Measurements from ENCODE around the gene FSD1. TPM values are rescaled to one million over a fixed set of nuclear protein-coding genes. Genes with fewer than 3 reads are reported as not detected.

The FSD1 gene
- total and polyA plus RNA-seq, 8 donors = 0.55 to 1.9 (median 1.3) TPM; not detected in 1

GRCh38 chr19:4278010-4278409 lies 26.4 kb upstream of the FSD1 start:
- peaks cover 24 to 63% of the 10 kb centered on the region in 2 donors for H3K27me3 ChIP-seq
- H3K4me1 ChIP-seq = peaks cover 8 to 13% of the 10 kb centered on the region in 2 donors
- no peak overlapping the region for H3K4me3 ChIP-seq
- H3K27ac ChIP-seq = no peak overlapping the region
- TF ChIP-seq CTCF (IDR thresholded peaks at IDR 0.05) = no peak
- DNase-seq (no peak), ATAC-seq (no peak)
- intact Hi-C loops (cut with DNase I) = no loop called here
- H3K36me3 ChIP-seq = no peaks in the 10 kb centered on the region
- H3K9me3 ChIP-seq = no peaks in the 10 kb centered on the region

DNA sequence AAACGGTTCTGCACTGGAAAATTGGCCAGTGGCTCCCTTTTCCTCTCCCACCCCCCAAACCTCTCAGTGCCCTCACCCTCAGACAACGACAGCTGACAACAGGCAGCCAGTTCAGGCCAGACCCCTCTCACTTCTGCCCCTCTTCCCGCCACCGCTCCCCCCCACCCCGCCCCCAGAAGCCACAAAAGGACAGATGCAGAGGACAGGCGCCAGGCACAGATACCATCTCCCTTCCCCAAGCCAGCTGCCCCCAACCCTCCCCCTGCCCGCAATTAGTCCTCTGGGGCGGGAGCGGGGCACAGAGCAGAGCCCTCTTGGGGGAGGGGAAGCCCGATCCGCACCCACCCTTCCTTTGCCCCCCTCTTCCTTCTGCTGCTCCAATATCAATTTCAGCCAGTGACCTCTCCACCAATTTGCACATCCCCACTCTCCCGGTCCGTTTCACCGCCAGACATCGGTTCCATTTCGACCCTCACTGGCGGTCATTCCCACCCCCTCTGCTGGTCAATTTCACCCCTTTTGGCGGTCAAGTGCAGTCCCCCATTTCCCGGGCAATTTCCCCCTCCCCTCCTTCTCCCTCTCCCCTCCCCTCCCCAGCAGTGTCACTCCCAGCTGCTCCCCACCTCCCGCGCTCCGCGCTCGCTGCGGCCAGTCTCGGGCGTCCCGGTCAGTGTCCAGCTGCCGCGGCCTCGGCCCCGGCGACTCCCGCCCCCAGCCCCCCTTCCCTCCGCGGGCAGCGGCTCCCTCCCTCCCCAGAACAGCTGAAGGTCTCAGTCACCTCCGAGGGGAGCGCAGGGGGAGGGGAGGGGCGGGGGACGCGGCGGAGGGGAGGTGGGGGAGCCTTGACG lies 25.8 kb upstream of the FSD1 start, which contains the start of gene SHD:
SHD (plus strand) TSS at position 848 of the 848 bp plus-strand sequence. CDS start 798 bp downstream, outside the sequence.
- Histone ChIP-seq H3K36me3 (no peaks in the 10 kb centered on the region), H3K27ac (no peak within 1 kb of the TSS), H3K4me3 (no peak within 1 kb of the TSS), H3K9me3 (no peaks in the 10 kb centered on the region), H3K27me3 (peaks cover 28 to 67% of the 10 kb centered on the region in 2 donors), H3K4me1 (peaks cover 8 to 13% of the 10 kb centered on the region in 2 donors)
- no peak for TF ChIP-seq CTCF (IDR thresholded peaks at IDR 0.05)
- DNase-seq (peak in 1 of 4 donors; percentile 28), ATAC-seq (no peak)
- intact Hi-C loops (cut with DNase I) = no loop called here

- H3K4me1 ChIP-seq = peaks cover 8 to 13% of the 10 kb centered on the region in 2 donors
- intact Hi-C loops (cut with DNase I) = no loop called here
- no peak overlapping the region for H3K4me3 ChIP-seq
- no peaks in the 10 kb centered on the region for H3K9me3 ChIP-seq
- no peak for TF ChIP-seq CTCF (IDR thresholded peaks at IDR 0.05)
- ATAC-seq = no peak
- H3K27me3 ChIP-seq = peaks cover 28 to 67% of the 10 kb centered on the region in 2 donors
- DNase-seq = no peak
- H3K36me3 ChIP-seq = no peaks in the 10 kb centered on the region
- H3K27ac ChIP-seq = no peak overlapping the region
Observed at GRCh38 chr19:4279267-4279529, 25.2 kb upstream of the FSD1 start.

DNA sequence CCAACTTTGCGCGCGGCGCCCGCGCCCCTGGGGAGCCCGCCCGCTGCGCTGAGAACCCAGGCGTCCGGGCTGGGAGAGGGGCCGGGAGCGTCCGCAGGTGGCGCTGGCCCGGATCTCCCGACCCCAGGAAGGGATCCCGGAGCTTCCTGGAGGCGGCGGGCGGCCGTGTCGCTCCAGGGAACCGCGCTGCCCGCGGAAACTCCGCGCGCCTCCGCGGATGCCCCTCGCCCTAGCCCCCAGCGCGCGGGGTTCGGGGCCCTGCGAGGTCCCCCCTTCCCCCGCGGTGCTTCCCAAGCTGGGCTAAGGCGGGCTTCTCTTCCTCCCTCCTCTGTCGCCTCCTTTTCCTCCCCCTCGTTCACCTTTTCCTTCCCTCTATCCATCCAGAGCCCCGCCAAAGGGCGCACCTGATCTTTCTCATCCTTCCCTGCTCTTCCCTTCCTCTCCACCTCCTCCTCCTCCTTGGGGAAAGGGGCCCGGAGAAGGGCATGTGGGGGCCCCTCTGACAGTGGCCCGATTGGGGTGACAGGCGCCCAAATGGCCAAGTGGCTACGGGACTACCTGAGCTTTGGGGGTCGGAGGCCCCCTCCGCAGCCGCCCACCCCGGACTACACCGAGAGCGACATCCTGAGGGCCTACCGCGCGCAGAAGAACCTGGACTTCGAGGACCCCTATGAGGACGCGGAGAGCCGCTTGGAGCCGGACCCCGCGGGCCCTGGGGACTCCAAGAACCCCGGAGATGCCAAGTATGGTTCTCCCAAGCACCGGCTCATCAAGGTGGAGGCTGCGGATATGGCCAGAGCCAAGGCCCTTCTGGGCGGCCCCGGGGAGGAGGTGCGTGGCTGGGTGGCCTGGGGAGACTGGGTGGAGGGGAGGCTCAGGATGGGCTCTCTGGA lies 24.6 kb upstream of the FSD1 start:
- Histone ChIP-seq H3K4me3 (no peak overlapping the region), H3K36me3 (no peaks in the 10 kb centered on the region), H3K27me3 (peaks cover 28 to 72% of the 10 kb centered on the region in 2 donors), H3K4me1 (peaks cover 8 to 13% of the 10 kb centered on the region in 2 donors), H3K27ac (no peak overlapping the region), H3K9me3 (no peaks in the 10 kb centered on the region)
- no peak for DNase-seq
- TF ChIP-seq CTCF (IDR thresholded peaks at IDR 0.05) = no peak
- intact Hi-C loops (cut with DNase I) = no loop called here
- no peak for ATAC-seq
